ENCODE measurements around the gene TAL2. TPM values are rescaled to one million over a fixed set of nuclear protein-coding genes. Genes with fewer than 3 reads are reported as not detected.

Gene TAL2
- total and polyA plus RNA-seq, 4 experiments from 2014 or later: not detected

GRCh38 chr9:105661011-105661410 lies 1.2 kb upstream of the TAL2 start:
- Mint-ChIP-seq H3K4me1 (peaks cover 7 to 10% (median 8%) of the 10 kb centered on the region in 4 donors), H3K27ac (no peak overlapping the region), H3K9me3 (no peaks in the 10 kb centered on the region), H3K36me3 (no peaks in the 10 kb centered on the region), H3K27me3 (peaks cover 27 to 28% of the 10 kb centered on the region in 2 donors), H3K4me3 (no peak overlapping the region)
- H3K4me1 ChIP-seq (ENCODE audit: insufficient read depth, low read length): no peaks in the 10 kb centered on the region
- intact Hi-C loops (cut with micrococcal nuclease): no loop called here
- ChIA-PET CTCF (ENCODE audit: partially characterized antibody) (no interaction called here), POLR2A (ENCODE audit: partially characterized antibody) (no interaction called here)
- H3K4me3 ChIP-seq (ENCODE audit: low read length in 2 of 2): no peak overlapping the region
- no peak for DNase-seq
- H3K27me3 ChIP-seq (ENCODE audit: insufficient read depth, low read length): no peaks in the 10 kb centered on the region
- no peaks in the 10 kb centered on the region for H3K9me3 ChIP-seq (ENCODE audit: control insufficient read depth in 1 of 2, low read length in 2 of 2)
- H3K36me3 ChIP-seq (ENCODE audit: insufficient read depth, low read length): no peaks in the 10 kb centered on the region
- H3K27ac ChIP-seq (ENCODE audit: low read depth, low read length): no peak overlapping the region

DNA sequence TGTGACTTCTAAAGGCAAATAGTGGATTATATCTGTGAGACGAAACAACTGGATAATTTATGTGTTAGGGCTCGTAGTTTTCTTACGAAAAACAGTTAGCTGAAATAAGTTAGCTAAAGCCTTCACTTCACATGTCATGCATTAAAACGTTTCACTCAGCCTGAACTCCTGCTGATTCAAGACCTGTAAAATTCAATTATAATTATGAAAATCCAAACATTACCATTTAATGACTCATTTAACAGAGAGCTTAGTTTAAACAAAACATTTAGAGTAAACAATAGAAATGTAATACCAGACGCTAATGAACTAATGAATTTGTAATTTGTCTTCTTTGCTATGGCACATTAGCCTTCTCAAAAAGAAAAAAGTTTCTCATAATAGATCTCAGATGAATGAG lies 1.7 kb downstream of the TAL2 start:
- Mint-ChIP-seq H3K9me3 (no peaks in the 10 kb centered on the region), H3K4me3 (no peak overlapping the region), H3K27me3 (peaks cover 8% of the 10 kb centered on the region in 2 donors), H3K36me3 (no peaks in the 10 kb centered on the region), H3K27ac (no peak overlapping the region), H3K4me1 (no peaks in the 10 kb centered on the region)
- Histone ChIP-seq H3K27me3 (ENCODE audit: insufficient read depth, low read length) (no peaks in the 10 kb centered on the region), H3K27ac (ENCODE audit: low read depth, low read length) (no peak overlapping the region), H3K4me3 (ENCODE audit: low read length in 2 of 2) (no peak overlapping the region), H3K4me1 (ENCODE audit: insufficient read depth, low read length) (no peaks in the 10 kb centered on the region), H3K9me3 (ENCODE audit: control insufficient read depth in 1 of 2, low read length in 2 of 2) (no peaks in the 10 kb centered on the region), H3K36me3 (ENCODE audit: insufficient read depth, low read length) (no peaks in the 10 kb centered on the region)
- no peak for DNase-seq
- intact Hi-C loops (cut with micrococcal nuclease): no loop called here
- CTCF ChIA-PET (ENCODE audit: partially characterized antibody): no interaction called here
- POLR2A ChIA-PET (ENCODE audit: partially characterized antibody): no interaction called here

- POLR2A ChIA-PET (ENCODE audit: partially characterized antibody): no interaction called here
- H3K27ac Mint-ChIP-seq: no peak overlapping the region
- Histone ChIP-seq H3K27me3 (ENCODE audit: insufficient read depth, low read length) (no peaks in the 10 kb centered on the region), H3K9me3 (ENCODE audit: control insufficient read depth in 1 of 2, low read length in 2 of 2) (no peaks in the 10 kb centered on the region), H3K36me3 (ENCODE audit: insufficient read depth, low read length) (no peaks in the 10 kb centered on the region), H3K27ac (ENCODE audit: low read depth, low read length) (no peak overlapping the region), H3K4me1 (ENCODE audit: insufficient read depth, low read length) (no peaks in the 10 kb centered on the region), H3K4me3 (ENCODE audit: low read length in 2 of 2) (no peak overlapping the region)
- CTCF ChIA-PET (ENCODE audit: partially characterized antibody): interaction anchor here (1.4 kb wide), 1 partner anchor 9 kb away, joined by 4 read pairs; no protein-coding TSS in a partner anchor
- H3K36me3 Mint-ChIP-seq: no peaks in the 10 kb centered on the region
- peaks cover 0 to 4% (median under 1%) of the 10 kb centered on the region in 4 donors for H3K4me1 Mint-ChIP-seq
- H3K4me3 Mint-ChIP-seq: no peak overlapping the region
- intact Hi-C loops (cut with micrococcal nuclease): no loop called here
- H3K9me3 Mint-ChIP-seq: no peaks in the 10 kb centered on the region
- DNase-seq: no peak
- peaks cover 2 to 6% of the 10 kb centered on the region in 2 donors for H3K27me3 Mint-ChIP-seq
Measured at GRCh38 chr9:105667867-105668266, 5.6 kb downstream of the TAL2 start.

- Mint-ChIP-seq H3K4me1 (peaks cover 0 to 5% (median under 1%) of the 10 kb centered on the region in 4 donors), H3K9me3 (no peaks in the 10 kb centered on the region), H3K27ac (no peak overlapping the region), H3K27me3 (peaks cover 2 to 6% of the 10 kb centered on the region in 2 donors), H3K36me3 (no peaks in the 10 kb centered on the region), H3K4me3 (no peak overlapping the region)
- no peak overlapping the region for H3K27ac ChIP-seq (ENCODE audit: low read depth, low read length)
- H3K36me3 ChIP-seq (ENCODE audit: insufficient read depth, low read length): no peaks in the 10 kb centered on the region
- no peak overlapping the region for H3K4me3 ChIP-seq (ENCODE audit: low read length in 2 of 2)
- ChIA-PET POLR2A (ENCODE audit: partially characterized antibody) (no interaction called here), CTCF (ENCODE audit: partially characterized antibody) (no interaction called here)
- intact Hi-C loops (cut with micrococcal nuclease): no loop called here
- no peaks in the 10 kb centered on the region for H3K9me3 ChIP-seq (ENCODE audit: control insufficient read depth in 1 of 2, low read length in 2 of 2)
- no peak for DNase-seq
- H3K4me1 ChIP-seq (ENCODE audit: insufficient read depth, low read length): no peaks in the 10 kb centered on the region
- H3K27me3 ChIP-seq (ENCODE audit: insufficient read depth, low read length): no peaks in the 10 kb centered on the region
Measured at GRCh38 chr9:105670315-105670714, 8.1 kb downstream of the TAL2 start.

- Mint-ChIP-seq H3K27ac (no peak overlapping the region), H3K4me1 (peaks cover 0 to 5% (median under 1%) of the 10 kb centered on the region in 4 donors), H3K27me3 (peaks cover 2 to 6% of the 10 kb centered on the region in 2 donors), H3K9me3 (no peaks in the 10 kb centered on the region), H3K36me3 (no peaks in the 10 kb centered on the region), H3K4me3 (no peak overlapping the region)
- no peak for DNase-seq
- intact Hi-C loops (cut with micrococcal nuclease): no loop called here
- H3K4me1 ChIP-seq (ENCODE audit: insufficient read depth, low read length): no peaks in the 10 kb centered on the region
- no peaks in the 10 kb centered on the region for H3K9me3 ChIP-seq (ENCODE audit: control insufficient read depth in 1 of 2, low read length in 2 of 2)
- ChIA-PET POLR2A (ENCODE audit: partially characterized antibody) (no interaction called here), CTCF (ENCODE audit: partially characterized antibody) (no interaction called here)
- H3K4me3 ChIP-seq (ENCODE audit: low read length in 2 of 2): no peak overlapping the region
- no peak overlapping the region for H3K27ac ChIP-seq (ENCODE audit: low read depth, low read length)
- H3K36me3 ChIP-seq (ENCODE audit: insufficient read depth, low read length): no peaks in the 10 kb centered on the region
- H3K27me3 ChIP-seq (ENCODE audit: insufficient read depth, low read length): no peaks in the 10 kb centered on the region
Measured at GRCh38 chr9:105670775-105671174, 8.5 kb downstream of the TAL2 start.

- Histone ChIP-seq H3K36me3 (ENCODE audit: insufficient read depth, low read length) (no peaks in the 10 kb centered on the region), H3K27ac (ENCODE audit: low read depth, low read length) (no peak overlapping the region), H3K9me3 (ENCODE audit: control insufficient read depth in 1 of 2, low read length in 2 of 2) (no peaks in the 10 kb centered on the region), H3K4me3 (ENCODE audit: low read length in 2 of 2) (no peak overlapping the region), H3K4me1 (ENCODE audit: insufficient read depth, low read length) (no peaks in the 10 kb centered on the region), H3K27me3 (ENCODE audit: insufficient read depth, low read length) (no peaks in the 10 kb centered on the region)
- ChIA-PET CTCF (ENCODE audit: partially characterized antibody) (interaction anchor here (0.6 kb wide), 1 partner anchor 218 kb away, joined by 3 read pairs; no protein-coding TSS in a partner anchor), POLR2A (ENCODE audit: partially characterized antibody) (interaction anchor here (0.6 kb wide), 1 partner anchor 311 kb away, joined by 4 read pairs; no protein-coding TSS in a partner anchor)
- no peak for DNase-seq
- Mint-ChIP-seq H3K4me1 (peaks cover 0 to 5% (median under 1%) of the 10 kb centered on the region in 4 donors), H3K27me3 (peaks cover 2 to 6% of the 10 kb centered on the region in 2 donors), H3K4me3 (peak overlapping the region in 2 of 8 donors; percentile 10 to 55), H3K36me3 (no peaks in the 10 kb centered on the region), H3K9me3 (no peaks in the 10 kb centered on the region), H3K27ac (no peak overlapping the region)
- intact Hi-C loops (cut with micrococcal nuclease): no loop called here
Measured at GRCh38 chr9:105672711-105673234, 10.5 kb downstream of the TAL2 start.

DNA sequence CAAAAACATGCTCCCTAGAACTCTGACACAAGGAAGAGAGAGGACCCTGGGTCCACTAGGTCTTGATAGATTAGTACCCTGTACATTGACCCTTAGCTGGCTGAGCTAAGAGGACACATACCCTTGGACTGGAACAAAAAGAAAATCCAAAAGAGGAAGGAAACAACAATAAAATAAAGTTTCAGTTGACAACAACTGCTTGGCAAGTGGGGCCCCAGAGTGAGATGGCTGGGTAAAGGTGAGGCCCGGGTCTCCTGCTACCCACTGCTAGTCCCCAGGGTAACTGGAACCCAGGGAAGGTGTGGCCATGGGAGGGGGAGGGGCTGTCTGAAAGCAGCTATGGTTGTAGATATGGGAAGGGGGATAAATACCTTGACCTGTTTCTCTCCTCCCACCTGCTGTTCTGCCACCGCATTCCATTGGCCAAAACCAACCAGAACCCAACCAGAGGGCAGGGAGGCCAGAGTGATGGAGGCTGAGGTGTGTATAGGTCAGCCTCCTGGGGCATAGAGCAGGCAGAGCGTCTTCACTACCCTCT lies 11.7 kb downstream of the TAL2 start:
- Histone ChIP-seq H3K4me3 (ENCODE audit: low read length in 2 of 2) (no peak overlapping the region), H3K9me3 (ENCODE audit: control insufficient read depth in 1 of 2, low read length in 2 of 2) (no peaks in the 10 kb centered on the region), H3K27me3 (ENCODE audit: insufficient read depth, low read length) (no peaks in the 10 kb centered on the region), H3K27ac (ENCODE audit: low read depth, low read length) (no peak overlapping the region), H3K4me1 (ENCODE audit: insufficient read depth, low read length) (no peaks in the 10 kb centered on the region), H3K36me3 (ENCODE audit: insufficient read depth, low read length) (no peaks in the 10 kb centered on the region)
- Mint-ChIP-seq H3K36me3 (no peaks in the 10 kb centered on the region), H3K4me1 (peaks cover 0 to 5% (median under 1%) of the 10 kb centered on the region in 4 donors), H3K4me3 (no peak overlapping the region), H3K9me3 (no peaks in the 10 kb centered on the region), H3K27ac (no peak overlapping the region), H3K27me3 (peaks cover 2 to 6% of the 10 kb centered on the region in 2 donors)
- POLR2A ChIA-PET (ENCODE audit: partially characterized antibody): no interaction called here
- intact Hi-C loops (cut with micrococcal nuclease): no loop called here
- CTCF ChIA-PET (ENCODE audit: partially characterized antibody): no interaction called here
- DNase-seq: no peak

Data from CD4-positive, alpha-beta memory T cell (primary cell).